Right lobe of liver (tissue), 4 donors: ENCODE data around the gene ACTN2.

ENCODE experiments used
- POLR2A ChIP-seq: fragments of 450-650 bp; IDR thresholded peaks from one replicate; pipeline ENCODE4 v1.6.1; 2017; ENCODE audit warnings: antibody characterized with exemption, mild to moderate bottlenecking
- TF ChIP-seq, protein P1 (sequence below), 4 donors: fragments of 200-600 bp in 3 of 4; fragments of 450-650 bp in 1 of 4; IDR thresholded peaks; one replicate each; pipeline versions ENCODE4 v1.5.1 to v1.8.0; 2016 to 2022; ENCODE audit warnings: antibody characterized with exemption in 4 of 4, mild to moderate bottlenecking in 2 of 4
- donor health status: DM: no; HTN: no; CAD: no.
- donor health status: DM: no; HTN: no; CAD: no.
- donor health status: DM: no; HTN: yes; CAD: no.

DNA sequence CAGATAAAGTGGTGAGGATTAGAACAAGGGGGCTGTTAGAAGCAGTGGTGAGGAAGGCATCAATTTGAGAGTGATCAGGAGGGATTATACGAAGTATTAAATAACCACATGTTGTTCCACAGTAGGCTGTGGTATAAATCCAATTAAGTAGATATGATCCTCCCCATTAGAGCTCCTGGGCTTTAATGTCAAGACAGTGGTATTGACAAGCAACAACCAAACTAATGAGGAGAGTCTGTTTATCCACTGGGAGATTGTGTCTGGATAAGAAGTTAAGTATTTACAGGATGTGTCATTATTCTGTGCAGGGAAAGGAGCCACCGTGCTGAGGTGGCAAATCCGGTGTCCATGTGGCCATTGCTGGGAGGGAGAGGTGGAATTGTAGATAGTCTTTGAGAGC is 5.8 kb downstream of the ACTN2 start:
- TF ChIP-seq, protein P1, sequence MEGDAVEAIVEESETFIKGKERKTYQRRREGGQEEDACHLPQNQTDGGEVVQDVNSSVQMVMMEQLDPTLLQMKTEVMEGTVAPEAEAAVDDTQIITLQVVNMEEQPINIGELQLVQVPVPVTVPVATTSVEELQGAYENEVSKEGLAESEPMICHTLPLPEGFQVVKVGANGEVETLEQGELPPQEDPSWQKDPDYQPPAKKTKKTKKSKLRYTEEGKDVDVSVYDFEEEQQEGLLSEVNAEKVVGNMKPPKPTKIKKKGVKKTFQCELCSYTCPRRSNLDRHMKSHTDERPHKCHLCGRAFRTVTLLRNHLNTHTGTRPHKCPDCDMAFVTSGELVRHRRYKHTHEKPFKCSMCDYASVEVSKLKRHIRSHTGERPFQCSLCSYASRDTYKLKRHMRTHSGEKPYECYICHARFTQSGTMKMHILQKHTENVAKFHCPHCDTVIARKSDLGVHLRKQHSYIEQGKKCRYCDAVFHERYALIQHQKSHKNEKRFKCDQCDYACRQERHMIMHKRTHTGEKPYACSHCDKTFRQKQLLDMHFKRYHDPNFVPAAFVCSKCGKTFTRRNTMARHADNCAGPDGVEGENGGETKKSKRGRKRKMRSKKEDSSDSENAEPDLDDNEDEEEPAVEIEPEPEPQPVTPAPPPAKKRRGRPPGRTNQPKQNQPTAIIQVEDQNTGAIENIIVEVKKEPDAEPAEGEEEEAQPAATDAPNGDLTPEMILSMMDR (IDR thresholded peaks at IDR 0.05), result no peak
- no peak for TF ChIP-seq POLR2A
